HCT116 (cell line): ENCODE results near the gene HSF4.
A peak's percentile ranks its signal among the peaks of the same experiment; 100 is the strongest.

ENCODE experiments used
- EGR1 ChIP-seq: IDR thresholded peaks from 2 replicates; pipeline ENCODE4 v1.6.1; 2012; ENCODE audit warnings: low read depth
- EZH2 ChIP-seq: fragments of 200-600 bp; sonication (generic); IDR thresholded peaks from 2 replicates; pipeline ENCODE4 v1.6.1; 2017; ENCODE audit warnings: antibody characterized with exemption, mixed run types
- EZH2phosphoT487 ChIP-seq: fragments of 200-600 bp; IDR thresholded peaks from 2 replicates; pipeline ENCODE4 v1.6.1; 2018; ENCODE audit warnings: antibody characterized with exemption, borderline replicate concordance
- JUND ChIP-seq: IDR thresholded peaks from 2 replicates; pipeline ENCODE4 v1.6.1; 2012
- POLR2A ChIP-seq: IDR thresholded peaks from 2 replicates; pipeline ENCODE4 v1.7.0; 2011; ENCODE audit warnings: borderline replicate concordance; ENCODE audit not compliant: insufficient read depth, insufficient read length; ENCODE audit errors: extremely low read depth
- POLR2AphosphoS5 ChIP-seq: IDR thresholded peaks from 2 replicates; pipeline ENCODE4 v1.6.1; 2011; ENCODE audit warnings: mild to moderate bottlenecking, low read depth, low read length, moderate library complexity
- RAD21 ChIP-seq: IDR thresholded peaks from 2 replicates; pipeline ENCODE4 v1.6.1; 2012; ENCODE audit warnings: low read depth, mild to moderate bottlenecking
- SP1 ChIP-seq: IDR thresholded peaks from 2 replicates; pipeline ENCODE4 v1.6.1; 2012; ENCODE audit warnings: low read depth
- YY1 ChIP-seq: IDR thresholded peaks from 2 replicates; pipeline ENCODE4 v1.6.1; 2011; ENCODE audit warnings: low read length, low read depth, moderate library complexity, mild to moderate bottlenecking; ENCODE audit not compliant: insufficient replicate concordance; ENCODE audit errors: extremely low read depth
- TF ChIP-seq, protein P1 (sequence below), 3 experiments: fragments of 200-600 bp in 1 of 3; sonication (generic) in 1 of 3; IDR thresholded peaks in 2 of 3; conservative IDR thresholded peaks in 1 of 3; 2 replicates each; pipeline ENCODE4 v1.5.1; 2012 to 2017; ENCODE audit warnings: low read depth in 2 of 3, low read length in 2 of 3, antibody characterized with exemption in 1 of 3, borderline replicate concordance in 1 of 3, control low read depth in 1 of 3, mild to moderate bottlenecking in 1 of 3, mixed read lengths in 1 of 3, mixed run types in 1 of 3, moderate library complexity in 1 of 3; ENCODE audit not compliant: insufficient read depth in 1 of 3
- TF ChIP-seq, protein P2 (sequence below): IDR thresholded peaks from 2 replicates; pipeline ENCODE4 v1.6.1; 2012; ENCODE audit warnings: low read depth

- no peak for TF ChIP-seq EZH2phosphoT487
- no peak for TF ChIP-seq POLR2A
- no peak for TF ChIP-seq YY1
- TF ChIP-seq, protein P1, sequence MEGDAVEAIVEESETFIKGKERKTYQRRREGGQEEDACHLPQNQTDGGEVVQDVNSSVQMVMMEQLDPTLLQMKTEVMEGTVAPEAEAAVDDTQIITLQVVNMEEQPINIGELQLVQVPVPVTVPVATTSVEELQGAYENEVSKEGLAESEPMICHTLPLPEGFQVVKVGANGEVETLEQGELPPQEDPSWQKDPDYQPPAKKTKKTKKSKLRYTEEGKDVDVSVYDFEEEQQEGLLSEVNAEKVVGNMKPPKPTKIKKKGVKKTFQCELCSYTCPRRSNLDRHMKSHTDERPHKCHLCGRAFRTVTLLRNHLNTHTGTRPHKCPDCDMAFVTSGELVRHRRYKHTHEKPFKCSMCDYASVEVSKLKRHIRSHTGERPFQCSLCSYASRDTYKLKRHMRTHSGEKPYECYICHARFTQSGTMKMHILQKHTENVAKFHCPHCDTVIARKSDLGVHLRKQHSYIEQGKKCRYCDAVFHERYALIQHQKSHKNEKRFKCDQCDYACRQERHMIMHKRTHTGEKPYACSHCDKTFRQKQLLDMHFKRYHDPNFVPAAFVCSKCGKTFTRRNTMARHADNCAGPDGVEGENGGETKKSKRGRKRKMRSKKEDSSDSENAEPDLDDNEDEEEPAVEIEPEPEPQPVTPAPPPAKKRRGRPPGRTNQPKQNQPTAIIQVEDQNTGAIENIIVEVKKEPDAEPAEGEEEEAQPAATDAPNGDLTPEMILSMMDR (IDR thresholded peaks at IDR 0.05 in 2 of 3, conservative IDR thresholded peaks at IDR 0.05 in 1 of 3; ENCODE audit: borderline replicate concordance in 1 of 3, insufficient read depth in 1 of 3, low read depth in 2 of 3, low read length in 2 of 3): no peak
- TF ChIP-seq POLR2AphosphoS5: peak; percentile 16; the same call in 1 of the 2 replicates
- no peak for TF ChIP-seq EGR1
- TF ChIP-seq, protein P2, sequence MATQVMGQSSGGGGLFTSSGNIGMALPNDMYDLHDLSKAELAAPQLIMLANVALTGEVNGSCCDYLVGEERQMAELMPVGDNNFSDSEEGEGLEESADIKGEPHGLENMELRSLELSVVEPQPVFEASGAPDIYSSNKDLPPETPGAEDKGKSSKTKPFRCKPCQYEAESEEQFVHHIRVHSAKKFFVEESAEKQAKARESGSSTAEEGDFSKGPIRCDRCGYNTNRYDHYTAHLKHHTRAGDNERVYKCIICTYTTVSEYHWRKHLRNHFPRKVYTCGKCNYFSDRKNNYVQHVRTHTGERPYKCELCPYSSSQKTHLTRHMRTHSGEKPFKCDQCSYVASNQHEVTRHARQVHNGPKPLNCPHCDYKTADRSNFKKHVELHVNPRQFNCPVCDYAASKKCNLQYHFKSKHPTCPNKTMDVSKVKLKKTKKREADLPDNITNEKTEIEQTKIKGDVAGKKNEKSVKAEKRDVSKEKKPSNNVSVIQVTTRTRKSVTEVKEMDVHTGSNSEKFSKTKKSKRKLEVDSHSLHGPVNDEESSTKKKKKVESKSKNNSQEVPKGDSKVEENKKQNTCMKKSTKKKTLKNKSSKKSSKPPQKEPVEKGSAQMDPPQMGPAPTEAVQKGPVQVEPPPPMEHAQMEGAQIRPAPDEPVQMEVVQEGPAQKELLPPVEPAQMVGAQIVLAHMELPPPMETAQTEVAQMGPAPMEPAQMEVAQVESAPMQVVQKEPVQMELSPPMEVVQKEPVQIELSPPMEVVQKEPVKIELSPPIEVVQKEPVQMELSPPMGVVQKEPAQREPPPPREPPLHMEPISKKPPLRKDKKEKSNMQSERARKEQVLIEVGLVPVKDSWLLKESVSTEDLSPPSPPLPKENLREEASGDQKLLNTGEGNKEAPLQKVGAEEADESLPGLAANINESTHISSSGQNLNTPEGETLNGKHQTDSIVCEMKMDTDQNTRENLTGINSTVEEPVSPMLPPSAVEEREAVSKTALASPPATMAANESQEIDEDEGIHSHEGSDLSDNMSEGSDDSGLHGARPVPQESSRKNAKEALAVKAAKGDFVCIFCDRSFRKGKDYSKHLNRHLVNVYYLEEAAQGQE: no peak
- no peak for TF ChIP-seq EZH2
- TF ChIP-seq SP1: no peak
- no peak for TF ChIP-seq RAD21
- no peak for TF ChIP-seq JUND
Observed at GRCh38 chr16:67164599-67165061, at the start of gene HSF4.
